ENCODE results near the gene MPZL1.

The MPZL1 gene

GRCh38 chr1:167737169-167737568 is 15.4 kb downstream of the MPZL1 start:
- TF ChIP-seq CTCF (IDR thresholded peaks at IDR 0.05), result no peak

- no peak for TF ChIP-seq CTCF (IDR thresholded peaks at IDR 0.05)
These were observed 16.4 kb downstream of the MPZL1 start for GRCh38 chr1:167738158-167738557.

GRCh38 chr1:167739752-167740151 is 18.0 kb downstream of the MPZL1 start:
- no peak for TF ChIP-seq CTCF (IDR thresholded peaks at IDR 0.05)

GRCh38 chr1:167744901-167745300 is 23.1 kb downstream of the MPZL1 start:
- no peak for TF ChIP-seq CTCF (IDR thresholded peaks at IDR 0.05)

- TF ChIP-seq CTCF (IDR thresholded peaks at IDR 0.05), result no peak
These were observed 24.4 kb downstream of the MPZL1 start for GRCh38 chr1:167746013-167746672.

GRCh38 chr1:167746988-167747655 is 25.3 kb downstream of the MPZL1 start:
- TF ChIP-seq CTCF (IDR thresholded peaks at IDR 0.05), result no peak

GRCh38 chr1:167747988-167748387 is 26.2 kb downstream of the MPZL1 start:
- TF ChIP-seq CTCF (IDR thresholded peaks at IDR 0.05), result no peak

Measured in LNCAP (cell line).